ENCODE data around the gene HSP90AA1.
"Not testable (repeated sequence)": the region's sequence is repeated elsewhere in the genome, so short reads cannot be mapped to it uniquely, and the experiment has no call there.

HSP90AA1 gene

GRCh38 chr14:102071283-102071998 is 15.4 kb downstream of the HSP90AA1 start:
- no peak for DNase-seq (ENCODE audit: low read depth in 2 of 2)

- DNase-seq (ENCODE audit: low read depth in 2 of 2): no peak
These were observed 20.8 kb downstream of the HSP90AA1 start for GRCh38 chr14:102066041-102066451.

- not testable (repeated sequence) for DNase-seq (ENCODE audit: low read depth in 2 of 2)
These were observed 22.3 kb downstream of the HSP90AA1 start for GRCh38 chr14:102064590-102064989.

- no peak for DNase-seq (ENCODE audit: low read depth in 2 of 2)
These were observed 22.9 kb downstream of the HSP90AA1 start for GRCh38 chr14:102063808-102064429.

- DNase-seq (ENCODE audit: low read depth in 2 of 2): peak; percentile 55 to 72
These were observed 23.6 kb downstream of the HSP90AA1 start for GRCh38 chr14:102063109-102063807.

- no peak for DNase-seq (ENCODE audit: low read depth in 2 of 2)
These were observed 27.9 kb downstream of the HSP90AA1 start for GRCh38 chr14:102058961-102059360.

- no peak for DNase-seq (ENCODE audit: low read depth in 2 of 2)
These were observed 28.7 kb downstream of the HSP90AA1 start for GRCh38 chr14:102058146-102058545.

- DNase-seq (ENCODE audit: low read depth in 2 of 2): no peak
These were observed 29.2 kb downstream of the HSP90AA1 start for GRCh38 chr14:102057480-102058114.

GRCh38 chr14:102056694-102057442 is 30.0 kb downstream of the HSP90AA1 start:
- no peak for DNase-seq (ENCODE audit: low read depth in 2 of 2)

GRCh38 chr14:102055181-102055901 is 31.5 kb downstream of the HSP90AA1 start:
- DNase-seq (ENCODE audit: low read depth in 2 of 2): no peak

- no peak for DNase-seq (ENCODE audit: low read depth in 2 of 2)
These were observed 34.3 kb downstream of the HSP90AA1 start for GRCh38 chr14:102052522-102052921.

- DNase-seq (ENCODE audit: low read depth in 2 of 2): no peak
These were observed 36.2 kb downstream of the HSP90AA1 start for GRCh38 chr14:102050625-102051024.

GRCh38 chr14:102050026-102050405 is 36.8 kb downstream of the HSP90AA1 start:
- no peak for DNase-seq (ENCODE audit: low read depth in 2 of 2)

GRCh38 chr14:102049258-102050025 is 37.4 kb downstream of the HSP90AA1 start:
- no peak for DNase-seq (ENCODE audit: low read depth in 2 of 2)

GRCh38 chr14:102047808-102048540 is 38.9 kb downstream of the HSP90AA1 start:
- no peak for DNase-seq (ENCODE audit: low read depth in 2 of 2)

- DNase-seq (ENCODE audit: low read depth in 2 of 2): no peak
These were observed 40.2 kb downstream of the HSP90AA1 start for GRCh38 chr14:102046337-102047278.

- DNase-seq (ENCODE audit: low read depth in 2 of 2): no peak
These were observed 42.3 kb downstream of the HSP90AA1 start for GRCh38 chr14:102044566-102044965.

GRCh38 chr14:102043251-102044025 is 43.4 kb downstream of the HSP90AA1 start:
- DNase-seq (ENCODE audit: low read depth in 2 of 2): no peak

All from stimulated activated CD8-positive, alpha-beta memory T cell treated with anti-CD3 and anti-CD28 coated beads, Interleukin-2, amount 100 ng/mL, for 48 hours (primary cell).